ENCODE measurements around the gene ENPP3. TPM values are rescaled to one million over a fixed set of nuclear protein-coding genes. Genes with fewer than 3 reads are reported as not detected.
A peak's percentile ranks its signal among the peaks of the same experiment; 100 is the strongest.

The ENPP3 gene
- total and polyA plus RNA-seq, 2 of the 13 experiments (the other 11 are each of a cell fraction or from before 2014, with no cell fraction given), result 40.0 to 75.4 TPM

GRCh38 chr6:131646249-131646670 is 9.2 kb downstream of the ENPP3 start:
- Histone ChIP-seq H3K4me1 (ENCODE audit: insufficient read depth, low read length) (peaks cover 19% of the 10 kb centered on the region; the same call in 1 of the 2 replicates), H3K27me3 (ENCODE audit: control insufficient read depth in 1 of 2, insufficient read depth in 2 of 2, low read length in 2 of 2) (no peaks in the 10 kb centered on the region), H3K4me2 (ENCODE audit: low read depth, low read length) (no peak overlapping the region), H3K27ac (ENCODE audit: extremely low read length, insufficient read depth, low read length) (no peak overlapping the region), H3K79me2 (ENCODE audit: insufficient read depth, low read length) (no peaks in the 10 kb centered on the region), H3K36me3 (replicated peaks in 1 of 2; ENCODE audit: control insufficient read depth in 1 of 2, insufficient read depth in 2 of 2, low read length in 2 of 2) (peaks cover 22 to 81% of the 10 kb centered on the region in 2 experiments), H2AFZ (ENCODE audit: low read length) (no peak overlapping the region), H3K4me3 (replicated peaks in 1 of 3; ENCODE audit: insufficient read depth in 1 of 3, low read depth in 2 of 3, low read length in 3 of 3) (no peak overlapping the region), H4K20me1 (ENCODE audit: insufficient read depth, low read length) (no peaks in the 10 kb centered on the region), H3K9me3 (ENCODE audit: low read length) (no peaks in the 10 kb centered on the region), H3K9ac (ENCODE audit: insufficient read depth, low read depth, low read length) (no peak overlapping the region)
- in situ Hi-C loops (cut with HindIII; ENCODE audit: extremely low pct_ligation_motif_present, low pct_unique_long_range_greater_than_20kb), result no loop called here
- DNase-seq (ENCODE audit: low spot score) (no peak), FAIRE-seq (no peak), ATAC-seq (no peak)
- BruUV-seq (replicated peaks), result no TSS peak
- POLR2A ChIA-PET, result interaction anchor here (1.4 kb wide), 1 partner anchor 15 kb away, joined by 3 read pairs; no protein-coding TSS in a partner anchor
- CTCF ChIA-PET (ENCODE audit: low intra/inter-chr PET ratio, low total read pairs), result no interaction called here
- TF ChIP-seq ZNF354B (CRISPR knock-in tag; IDR thresholded peaks at IDR 0.05), result no peak
- TF ChIP-seq ARNT (IDR thresholded peaks at IDR 0.05), result no peak
- peak; percentile 68; the same call in 1 of the 2 replicates for TF ChIP-seq ZNF652 (CRISPR knock-in tag; IDR thresholded peaks at IDR 0.05; ENCODE audit: borderline replicate concordance, low read depth)
- peak; percentile 41 for TF ChIP-seq TCF7 (IDR thresholded peaks at IDR 0.05; ENCODE audit: low read depth)
- intact Hi-C loops (cut with micrococcal nuclease; ENCODE audit: unreplicated experiment), result no loop called here

- Histone ChIP-seq H3K4me2 (ENCODE audit: low read depth, low read length) (no peak overlapping the region), H4K20me1 (ENCODE audit: insufficient read depth, low read length) (no peaks in the 10 kb centered on the region), H3K27ac (ENCODE audit: extremely low read length, insufficient read depth, low read length) (no peak overlapping the region), H3K36me3 (replicated peaks in 1 of 2; ENCODE audit: control insufficient read depth in 1 of 2, insufficient read depth in 2 of 2, low read length in 2 of 2) (peaks cover 36 to 80% of the 10 kb centered on the region in 2 experiments), H3K79me2 (ENCODE audit: insufficient read depth, low read length) (no peaks in the 10 kb centered on the region), H3K9ac (ENCODE audit: insufficient read depth, low read depth, low read length) (no peak overlapping the region), H2AFZ (ENCODE audit: low read length) (no peak overlapping the region), H3K27me3 (ENCODE audit: control insufficient read depth in 1 of 2, insufficient read depth in 2 of 2, low read length in 2 of 2) (no peaks in the 10 kb centered on the region), H3K4me3 (replicated peaks in 1 of 3; ENCODE audit: insufficient read depth in 1 of 3, low read depth in 2 of 3, low read length in 3 of 3) (no peak overlapping the region), H3K4me1 (ENCODE audit: insufficient read depth, low read length) (no peaks in the 10 kb centered on the region), H3K9me3 (ENCODE audit: low read length) (no peaks in the 10 kb centered on the region)
- ATAC-seq (no peak), FAIRE-seq (no peak), DNase-seq (ENCODE audit: low spot score) (no peak)
- intact Hi-C loops (cut with micrococcal nuclease; ENCODE audit: unreplicated experiment) (no loop called here), in situ Hi-C loops (cut with HindIII; ENCODE audit: extremely low pct_ligation_motif_present, low pct_unique_long_range_greater_than_20kb) (no loop called here)
- BruUV-seq (replicated peaks), result TSS peak; percentile 36
- ChIA-PET POLR2A (interaction anchor here (0.9 kb wide), 1 partner anchor 12 kb away, joined by 3 read pairs; no protein-coding TSS in a partner anchor), CTCF (ENCODE audit: low intra/inter-chr PET ratio, low total read pairs) (no interaction called here)
- no peak for TF ChIP-seq RCOR2 (CRISPR knock-in tag; IDR thresholded peaks at IDR 0.05)
- no peak for TF ChIP-seq GZF1 (CRISPR knock-in tag; IDR thresholded peaks at IDR 0.05)
- no peak for TF ChIP-seq SNAPC5 (CRISPR knock-in tag; IDR thresholded peaks at IDR 0.05; ENCODE audit: borderline replicate concordance)
- TF ChIP-seq NONO (IDR thresholded peaks at IDR 0.05), result no peak
- TF ChIP-seq NONO (CRISPR knock-in tag; conservative IDR thresholded peaks at IDR 0.05), result no peak
- TF ChIP-seq POLR2A (IDR thresholded peaks at IDR 0.05; ENCODE audit: insufficient read depth in 1 of 2, low read depth in 2 of 2, low read length in 2 of 2), result no peak
- TF ChIP-seq ZNF143 (CRISPR knock-in tag; IDR thresholded peaks at IDR 0.05), result no peak
- no peak for TF ChIP-seq FOSL2 (CRISPR knock-in tag; IDR thresholded peaks at IDR 0.05)
- TF ChIP-seq MTA1 (CRISPR knock-in tag; IDR thresholded peaks at IDR 0.05; ENCODE audit: borderline replicate concordance), result no peak
- no peak for TF ChIP-seq THAP8 (CRISPR knock-in tag; IDR thresholded peaks at IDR 0.05; ENCODE audit: borderline replicate concordance)
- no peak for TF ChIP-seq KLF9 (CRISPR knock-in tag; IDR thresholded peaks at IDR 0.05; ENCODE audit: low read depth)
- no peak for TF ChIP-seq KDM4B (CRISPR knock-in tag; IDR thresholded peaks at IDR 0.05)
- TF ChIP-seq, protein P1, sequence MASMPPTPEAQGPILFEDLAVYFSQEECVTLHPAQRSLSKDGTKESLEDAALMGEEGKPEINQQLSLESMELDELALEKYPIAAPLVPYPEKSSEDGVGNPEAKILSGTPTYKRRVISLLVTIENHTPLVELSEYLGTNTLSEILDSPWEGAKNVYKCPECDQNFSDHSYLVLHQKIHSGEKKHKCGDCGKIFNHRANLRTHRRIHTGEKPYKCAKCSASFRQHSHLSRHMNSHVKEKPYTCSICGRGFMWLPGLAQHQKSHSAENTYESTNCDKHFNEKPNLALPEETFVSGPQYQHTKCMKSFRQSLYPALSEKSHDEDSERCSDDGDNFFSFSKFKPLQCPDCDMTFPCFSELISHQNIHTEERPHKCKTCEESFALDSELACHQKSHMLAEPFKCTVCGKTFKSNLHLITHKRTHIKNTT (CRISPR knock-in tag; IDR thresholded peaks at IDR 0.05), result no peak
- no peak for TF ChIP-seq ZNF251 (CRISPR knock-in tag; IDR thresholded peaks at IDR 0.05)
- no peak for TF ChIP-seq TCF7L2 (IDR thresholded peaks at IDR 0.05; ENCODE audit: low read depth, low read length)
- TF ChIP-seq ZNF572 (CRISPR knock-in tag; IDR thresholded peaks at IDR 0.05), result no peak
- no peak for TF ChIP-seq ATF4 (CRISPR knock-in tag; IDR thresholded peaks at IDR 0.05)
Measured at GRCh38 chr6:131651782-131652181, 14.7 kb downstream of the ENPP3 start.
